Kidney glomerular epithelial cell (primary cell): ENCODE results near the gene COL25A1.

ENCODE experiments used
- DNase-seq: peaks from one replicate; lab custom pipeline; 2025; lab: John Stamatoyannopoulos, UW

COL25A1 gene

DNA sequence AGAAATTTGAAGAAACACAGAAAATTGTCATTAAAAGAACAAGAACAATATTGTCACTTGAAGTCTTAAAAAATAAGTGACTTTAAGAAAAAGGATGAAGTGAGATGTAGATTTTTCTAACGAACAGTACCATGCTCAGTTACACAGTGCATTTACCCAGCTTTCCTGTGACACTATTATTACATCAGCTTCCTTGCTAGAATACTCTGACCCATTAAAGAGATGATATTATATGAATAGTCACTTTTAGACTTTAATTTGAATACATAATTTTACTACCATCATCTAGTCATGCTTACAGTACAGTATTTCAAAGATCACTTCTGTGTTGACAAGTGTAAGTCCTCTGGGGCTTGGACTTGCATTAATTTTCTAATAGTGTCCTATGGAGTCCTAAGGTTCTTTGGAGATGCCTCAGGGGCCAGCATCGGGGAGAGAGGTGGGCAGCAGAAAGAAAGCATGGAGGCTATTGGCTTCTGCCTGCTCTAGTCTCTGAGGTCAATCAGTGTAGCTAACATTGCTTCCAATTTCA is 10.7 kb downstream of the COL25A1 start:
- DNase-seq, result no peak

GRCh38 chr4:109290918-109291317 is 11.5 kb downstream of the COL25A1 start:
- DNase-seq, result no peak

- DNase-seq, result no peak
Observed at GRCh38 chr4:109278594-109279031, 23.8 kb downstream of the COL25A1 start.

DNA sequence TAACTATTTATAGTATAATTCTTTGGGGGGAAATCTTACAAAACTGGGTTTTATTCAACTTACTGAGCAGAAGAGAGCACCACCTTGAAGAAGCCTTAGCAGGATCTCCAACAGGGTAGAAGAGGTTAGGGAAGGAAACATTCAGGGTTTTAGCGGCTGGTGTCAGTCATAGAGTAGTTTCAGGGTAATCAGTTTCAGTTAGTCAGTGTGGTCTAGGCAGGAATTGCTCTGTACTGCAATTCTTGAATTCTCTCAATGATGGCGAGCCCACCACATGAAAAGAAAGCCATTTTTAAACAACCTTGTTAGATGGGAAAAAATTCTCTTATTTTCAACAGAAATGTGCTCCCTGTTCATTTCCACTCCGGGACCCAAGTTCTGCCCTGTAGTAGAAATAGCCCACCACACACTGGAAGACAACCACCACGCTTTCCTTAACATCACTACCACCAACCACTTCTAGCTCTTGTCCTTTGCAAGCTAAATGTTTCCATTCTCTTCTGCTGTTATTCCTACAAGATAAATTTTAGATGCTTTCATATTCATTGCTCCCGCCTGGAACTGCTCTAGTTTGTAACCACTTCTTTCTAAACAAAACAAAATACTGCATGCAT is 25.9 kb downstream of the COL25A1 start:
- no peak for DNase-seq

GRCh38 chr4:109275066-109275745 is 27.3 kb downstream of the COL25A1 start:
- DNase-seq, result no peak

DNA sequence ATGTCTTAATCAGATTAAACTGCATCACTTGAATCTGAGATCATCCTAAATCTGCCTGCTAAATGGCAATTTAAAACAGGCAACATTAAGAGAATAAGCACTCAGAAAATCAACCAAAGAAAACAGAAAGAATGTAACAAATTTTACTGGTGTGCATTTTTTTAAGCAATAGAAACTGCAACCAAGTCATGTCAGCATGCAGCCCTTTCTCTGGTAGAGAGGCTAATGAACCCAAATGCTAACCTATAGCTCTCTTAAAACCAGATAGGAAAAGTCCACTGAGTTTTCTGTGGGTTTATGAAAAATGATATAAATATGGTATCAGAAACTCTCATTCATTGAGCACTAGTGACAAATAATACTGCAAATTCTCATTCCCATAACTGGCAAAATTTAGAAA is 35.6 kb downstream of the COL25A1 start:
- no peak for DNase-seq

GRCh38 chr4:109266236-109266635 is 36.2 kb downstream of the COL25A1 start:
- DNase-seq, result no peak

GRCh38 chr4:109263721-109264120 is 38.7 kb downstream of the COL25A1 start:
- no peak for DNase-seq

GRCh38 chr4:109256818-109257217 is 45.6 kb downstream of the COL25A1 start:
- DNase-seq, result no peak

DNA sequence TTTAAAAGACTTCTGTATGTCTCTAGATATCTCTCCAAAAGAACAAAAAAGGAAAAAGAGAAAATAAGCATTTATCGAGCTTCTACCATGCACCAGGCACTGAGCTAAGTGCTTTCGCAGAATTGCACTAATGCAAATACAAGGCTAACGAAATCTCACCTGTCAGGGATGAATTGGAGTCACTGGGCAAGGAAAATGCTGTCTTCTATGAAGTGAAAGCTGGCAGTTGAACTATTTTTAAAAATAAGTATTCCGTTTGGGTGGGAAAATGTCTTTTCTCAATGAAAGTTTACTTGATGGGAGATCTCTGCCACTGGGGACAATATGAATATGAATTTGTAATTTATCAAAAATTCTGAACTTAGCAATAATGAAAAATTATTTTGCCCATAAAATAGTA is 47.6 kb downstream of the COL25A1 start:
- no peak for DNase-seq

GRCh38 chr4:109251396-109251795 is 51.1 kb downstream of the COL25A1 start:
- no peak for DNase-seq

DNA sequence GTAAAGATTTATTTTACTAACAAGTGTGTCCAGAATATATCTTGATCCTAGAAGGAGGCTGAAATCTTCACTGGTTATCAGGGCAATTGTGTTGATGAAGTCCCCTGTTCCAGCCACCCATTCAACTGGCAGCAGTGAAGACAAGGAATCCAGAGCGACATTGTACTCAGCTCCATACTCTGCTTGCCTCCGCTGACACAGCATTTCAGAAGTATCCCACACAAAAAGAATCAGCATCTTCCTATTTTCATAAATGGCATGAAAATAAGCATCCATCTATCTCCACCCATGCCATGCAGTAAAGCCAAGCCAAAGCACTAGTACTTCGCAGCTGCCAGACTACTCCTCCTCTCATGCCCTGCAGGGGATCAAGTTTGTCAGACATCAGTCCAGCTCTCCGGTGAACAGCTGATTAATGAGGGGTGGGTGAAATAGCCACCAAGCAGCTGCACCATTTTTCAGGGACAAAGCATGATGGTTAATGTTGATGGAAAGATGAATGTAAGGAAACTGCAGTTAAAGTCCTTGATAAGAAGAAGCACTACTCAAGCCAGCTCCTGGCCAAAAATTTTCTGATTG is 54.0 kb downstream of the COL25A1 start:
- DNase-seq, result no peak

DNA sequence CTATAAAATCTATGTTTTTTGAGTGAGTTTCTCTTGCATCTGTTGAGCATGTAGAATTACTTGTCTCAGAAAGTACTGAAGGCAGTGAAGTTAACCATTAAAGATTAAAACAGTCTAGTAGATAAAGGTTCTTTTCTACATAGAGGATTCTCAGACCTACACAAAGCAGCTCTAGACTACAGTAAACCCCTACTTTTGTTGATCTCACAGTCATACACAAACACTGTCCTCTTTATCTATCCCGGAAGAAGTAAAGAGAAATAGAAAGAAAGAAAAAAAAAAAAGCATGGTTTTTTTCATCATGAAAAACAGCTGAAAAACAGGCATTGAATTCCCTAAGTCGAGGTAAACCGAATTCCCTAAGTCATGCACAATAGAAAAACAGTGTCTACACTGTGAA is 58.6 kb downstream of the COL25A1 start:
- no peak for DNase-seq

GRCh38 chr4:109238746-109239145 is 63.7 kb downstream of the COL25A1 start:
- DNase-seq, result no peak

DNA sequence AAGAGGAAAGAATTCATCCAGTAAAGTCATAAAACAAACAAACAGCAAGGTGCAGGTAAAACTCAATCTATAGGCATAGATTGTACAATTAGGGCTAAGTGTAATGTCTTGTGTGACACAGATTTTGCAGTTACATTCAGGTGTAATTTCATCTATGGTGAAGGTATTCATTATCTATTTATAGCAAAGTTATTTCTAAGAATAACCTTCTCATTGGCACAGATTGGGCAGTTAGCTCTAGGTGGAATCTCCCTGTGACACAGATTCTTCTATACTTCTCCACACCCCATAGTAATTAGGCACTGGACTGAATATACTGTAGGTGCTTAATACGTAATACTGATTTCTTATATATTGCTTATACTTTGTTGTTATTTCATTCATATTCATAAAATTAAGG is 66.8 kb downstream of the COL25A1 start:
- no peak for DNase-seq

DNA sequence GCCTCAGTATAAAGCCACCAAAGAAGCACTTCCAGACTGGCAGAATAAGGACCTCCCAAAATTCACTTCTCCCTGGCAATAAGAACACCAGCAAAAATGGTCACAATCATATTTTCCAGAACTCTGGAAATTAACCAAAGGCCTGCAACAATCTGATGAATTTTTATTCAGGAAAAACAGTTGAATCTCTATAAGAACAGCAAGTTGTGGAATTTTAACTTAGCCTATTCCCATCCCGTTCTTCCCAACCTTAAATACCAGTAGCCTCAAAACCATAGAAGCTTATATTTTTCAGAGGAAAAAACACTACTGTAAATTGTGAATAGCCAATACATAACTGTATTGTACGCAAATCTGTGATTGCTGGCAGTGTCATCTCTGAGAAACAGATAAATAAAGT is 67.9 kb downstream of the COL25A1 start:
- no peak for DNase-seq

DNA sequence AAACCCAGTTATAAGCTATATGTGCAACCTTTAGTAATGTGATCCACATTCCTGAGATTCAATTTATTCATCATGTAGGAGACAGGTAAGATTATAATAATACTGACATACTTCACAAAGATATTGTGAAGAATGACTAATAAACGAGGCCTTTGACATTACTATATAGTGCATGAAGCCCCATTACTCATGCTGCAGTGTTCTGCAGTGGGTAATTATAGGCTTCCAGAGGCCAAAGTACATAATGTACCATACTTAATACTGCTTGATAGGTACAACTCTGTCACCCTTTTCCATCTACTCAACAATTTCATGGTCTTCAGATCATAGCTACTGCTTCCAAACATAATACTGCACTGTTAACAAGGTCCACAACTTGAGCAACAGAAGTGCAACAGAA is 68.9 kb downstream of the COL25A1 start:
- peak; percentile 11 for DNase-seq

DNA sequence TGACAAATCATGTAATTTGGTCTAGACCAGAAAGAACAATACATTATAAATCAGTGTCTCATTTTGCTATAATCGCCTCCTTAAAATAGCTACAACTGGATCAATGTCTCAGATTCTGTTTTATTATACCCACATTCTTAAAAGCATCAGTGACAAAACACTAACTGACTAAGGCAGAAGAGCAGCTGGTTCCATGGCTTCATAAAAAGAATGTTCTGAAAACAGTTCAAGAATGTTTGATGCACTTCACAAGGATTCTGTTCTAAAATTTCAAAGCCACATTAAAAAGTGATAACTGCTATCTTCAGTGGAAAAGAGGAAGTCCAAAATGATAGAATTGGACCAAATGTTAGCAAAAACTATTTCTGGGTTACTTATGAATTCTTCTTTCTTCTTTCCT is 69.8 kb downstream of the COL25A1 start:
- no peak for DNase-seq

- no peak for DNase-seq
Observed at GRCh38 chr4:109231331-109231730, 71.1 kb downstream of the COL25A1 start.

GRCh38 chr4:109229028-109229427 is 73.4 kb downstream of the COL25A1 start:
- DNase-seq, result no peak

- DNase-seq, result no peak
Observed at GRCh38 chr4:109218288-109218687, 84.2 kb downstream of the COL25A1 start.

GRCh38 chr4:109216085-109216696 is 86.3 kb downstream of the COL25A1 start:
- no peak for DNase-seq

- DNase-seq, result no peak
Observed at GRCh38 chr4:109215506-109215905, 87.0 kb downstream of the COL25A1 start.
